ENCODE data around the gene KCND2. TPM values are rescaled to one million over a fixed set of nuclear protein-coding genes. Genes with fewer than 3 reads are reported as not detected.

The KCND2 gene
- total RNA-seq, 2 donors from 2014 or later = not detected

- no peak overlapping the region for H3K27ac Mint-ChIP-seq
- ATAC-seq = no peak
- no peaks in the 10 kb centered on the region for H3K36me3 Mint-ChIP-seq (ENCODE audit: low read depth)
- H3K27me3 Mint-ChIP-seq = no peaks in the 10 kb centered on the region
- no peaks in the 10 kb centered on the region for H3K9me3 ChIP-seq (ENCODE audit: control insufficient read depth, low read length, poor library complexity, severe bottlenecking)
- no peak for DNase-seq
- H3K4me1 Mint-ChIP-seq = no peaks in the 10 kb centered on the region
- no peak overlapping the region for H3K4me3 Mint-ChIP-seq
Observed at GRCh38 chr7:120452665-120453064, 179.7 kb downstream of the KCND2 start.

- no peaks in the 10 kb centered on the region for H3K9me3 ChIP-seq (ENCODE audit: control insufficient read depth, low read length, poor library complexity, severe bottlenecking)
- ATAC-seq (no peak), DNase-seq (no peak)
- Mint-ChIP-seq H3K4me3 (no peak overlapping the region), H3K4me1 (no peaks in the 10 kb centered on the region), H3K27me3 (no peaks in the 10 kb centered on the region), H3K36me3 (ENCODE audit: low read depth) (no peaks in the 10 kb centered on the region), H3K27ac (no peak overlapping the region)
Observed at GRCh38 chr7:120456699-120457098, 183.7 kb downstream of the KCND2 start.

GRCh38 chr7:120460949-120461348 lies 188.0 kb downstream of the KCND2 start:
- no peaks in the 10 kb centered on the region for H3K27me3 Mint-ChIP-seq
- H3K4me1 Mint-ChIP-seq = no peaks in the 10 kb centered on the region
- H3K4me3 Mint-ChIP-seq = no peak overlapping the region
- no peaks in the 10 kb centered on the region for H3K9me3 ChIP-seq (ENCODE audit: control insufficient read depth, low read length, poor library complexity, severe bottlenecking)
- DNase-seq = no peak
- H3K27ac Mint-ChIP-seq = no peak overlapping the region
- no peaks in the 10 kb centered on the region for H3K36me3 Mint-ChIP-seq (ENCODE audit: low read depth)
- no peak for ATAC-seq

- no peaks in the 10 kb centered on the region for H3K9me3 ChIP-seq (ENCODE audit: control insufficient read depth, low read length, poor library complexity, severe bottlenecking)
- Mint-ChIP-seq H3K4me3 (no peak overlapping the region), H3K4me1 (no peaks in the 10 kb centered on the region), H3K27ac (no peak overlapping the region), H3K36me3 (ENCODE audit: low read depth) (no peaks in the 10 kb centered on the region), H3K27me3 (no peaks in the 10 kb centered on the region)
- ATAC-seq (no peak), DNase-seq (no peak)
Observed at GRCh38 chr7:120462991-120463390, 190.0 kb downstream of the KCND2 start.

GRCh38 chr7:120464104-120464503 lies 191.1 kb downstream of the KCND2 start:
- Mint-ChIP-seq H3K27ac (no peak overlapping the region), H3K27me3 (no peaks in the 10 kb centered on the region), H3K36me3 (ENCODE audit: low read depth) (no peaks in the 10 kb centered on the region), H3K4me3 (no peak overlapping the region), H3K4me1 (no peaks in the 10 kb centered on the region)
- no peak for DNase-seq
- ATAC-seq = no peak
- no peaks in the 10 kb centered on the region for H3K9me3 ChIP-seq (ENCODE audit: control insufficient read depth, low read length, poor library complexity, severe bottlenecking)

- H3K36me3 Mint-ChIP-seq (ENCODE audit: low read depth) = no peaks in the 10 kb centered on the region
- DNase-seq = no peak
- ATAC-seq = no peak
Observed at GRCh38 chr7:120467676-120468075, 194.7 kb downstream of the KCND2 start.

GRCh38 chr7:120468611-120469010 lies 195.6 kb downstream of the KCND2 start:
- Mint-ChIP-seq H3K4me1 (no peaks in the 10 kb centered on the region), H3K27me3 (no peaks in the 10 kb centered on the region), H3K27ac (no peak overlapping the region), H3K36me3 (ENCODE audit: low read depth) (no peaks in the 10 kb centered on the region), H3K4me3 (no peak overlapping the region)
- ATAC-seq = no peak
- no peak for DNase-seq
- H3K9me3 ChIP-seq (ENCODE audit: control insufficient read depth, low read length, poor library complexity, severe bottlenecking) = no peaks in the 10 kb centered on the region

More at GRCh38 chr7:120467676-120468075, 194.7 kb downstream of the KCND2 start:
- Mint-ChIP-seq H3K27ac (no peak overlapping the region), H3K27me3 (no peaks in the 10 kb centered on the region), H3K4me3 (no peak overlapping the region), H3K4me1 (no peaks in the 10 kb centered on the region)
- H3K9me3 ChIP-seq (ENCODE audit: control insufficient read depth, low read length, poor library complexity, severe bottlenecking) = no peaks in the 10 kb centered on the region

GRCh38 chr7:120472892-120473291 lies 199.9 kb downstream of the KCND2 start:
- H3K36me3 Mint-ChIP-seq (ENCODE audit: low read depth) = no peaks in the 10 kb centered on the region
- H3K4me3 Mint-ChIP-seq = no peak overlapping the region
- no peak overlapping the region for H3K27ac Mint-ChIP-seq
- H3K4me1 Mint-ChIP-seq = no peaks in the 10 kb centered on the region
- no peak for DNase-seq
- H3K9me3 ChIP-seq (ENCODE audit: control insufficient read depth, low read length, poor library complexity, severe bottlenecking) = peaks cover 2% of the 10 kb centered on the region
- H3K27me3 Mint-ChIP-seq = no peaks in the 10 kb centered on the region
- no peak for ATAC-seq

- no peak overlapping the region for H3K4me3 Mint-ChIP-seq
- H3K36me3 Mint-ChIP-seq (ENCODE audit: low read depth) = no peaks in the 10 kb centered on the region
- DNase-seq = no peak
- no peak for ATAC-seq
- H3K9me3 ChIP-seq (ENCODE audit: control insufficient read depth, low read length, poor library complexity, severe bottlenecking) = peaks cover 2% of the 10 kb centered on the region
- no peak overlapping the region for H3K27ac Mint-ChIP-seq
- no peaks in the 10 kb centered on the region for H3K4me1 Mint-ChIP-seq
- H3K27me3 Mint-ChIP-seq = no peaks in the 10 kb centered on the region
Observed at GRCh38 chr7:120473352-120473751, 200.4 kb downstream of the KCND2 start.

GRCh38 chr7:120475994-120476393 lies 203.0 kb downstream of the KCND2 start:
- H3K4me3 Mint-ChIP-seq = no peak overlapping the region
- no peaks in the 10 kb centered on the region for H3K36me3 Mint-ChIP-seq (ENCODE audit: low read depth)
- H3K9me3 ChIP-seq (ENCODE audit: control insufficient read depth, low read length, poor library complexity, severe bottlenecking) = peaks cover 2% of the 10 kb centered on the region
- no peaks in the 10 kb centered on the region for H3K27me3 Mint-ChIP-seq
- H3K27ac Mint-ChIP-seq = no peak overlapping the region
- DNase-seq (no peak), ATAC-seq (no peak)
- no peaks in the 10 kb centered on the region for H3K4me1 Mint-ChIP-seq

GRCh38 chr7:120480472-120480871 lies 207.5 kb downstream of the KCND2 start:
- H3K27ac Mint-ChIP-seq = no peak overlapping the region
- H3K4me3 Mint-ChIP-seq = no peak overlapping the region
- no peaks in the 10 kb centered on the region for H3K27me3 Mint-ChIP-seq
- peaks cover 2% of the 10 kb centered on the region for H3K9me3 ChIP-seq (ENCODE audit: control insufficient read depth, low read length, poor library complexity, severe bottlenecking)
- DNase-seq = no peak
- no peak for ATAC-seq
- no peaks in the 10 kb centered on the region for H3K36me3 Mint-ChIP-seq (ENCODE audit: low read depth)
- no peaks in the 10 kb centered on the region for H3K4me1 Mint-ChIP-seq

- H3K36me3 Mint-ChIP-seq (ENCODE audit: low read depth) = no peaks in the 10 kb centered on the region
- no peaks in the 10 kb centered on the region for H3K4me1 Mint-ChIP-seq
- ATAC-seq (no peak), DNase-seq (no peak)
- H3K9me3 ChIP-seq (ENCODE audit: control insufficient read depth, low read length, poor library complexity, severe bottlenecking) = peaks cover 2% of the 10 kb centered on the region
- no peaks in the 10 kb centered on the region for H3K27me3 Mint-ChIP-seq
- no peak overlapping the region for H3K27ac Mint-ChIP-seq
- H3K4me3 Mint-ChIP-seq = no peak overlapping the region
Observed at GRCh38 chr7:120480930-120481329, 208.0 kb downstream of the KCND2 start.

- Mint-ChIP-seq H3K4me1 (no peaks in the 10 kb centered on the region), H3K27me3 (no peaks in the 10 kb centered on the region), H3K4me3 (no peak overlapping the region), H3K27ac (no peak overlapping the region), H3K36me3 (ENCODE audit: low read depth) (no peaks in the 10 kb centered on the region)
- DNase-seq (no peak), ATAC-seq (no peak)
- no peaks in the 10 kb centered on the region for H3K9me3 ChIP-seq (ENCODE audit: control insufficient read depth, low read length, poor library complexity, severe bottlenecking)
Observed at GRCh38 chr7:120486164-120486563, 213.2 kb downstream of the KCND2 start.

GRCh38 chr7:120502132-120502531 lies 229.2 kb downstream of the KCND2 start:
- no peaks in the 10 kb centered on the region for H3K9me3 ChIP-seq (ENCODE audit: control insufficient read depth, low read length, poor library complexity, severe bottlenecking)
- no peak overlapping the region for H3K27ac Mint-ChIP-seq
- H3K36me3 Mint-ChIP-seq (ENCODE audit: low read depth) = no peaks in the 10 kb centered on the region
- DNase-seq (no peak), ATAC-seq (no peak)
- no peaks in the 10 kb centered on the region for H3K27me3 Mint-ChIP-seq
- H3K4me1 Mint-ChIP-seq = no peaks in the 10 kb centered on the region
- H3K4me3 Mint-ChIP-seq = no peak overlapping the region

- DNase-seq = no peak
- H3K4me1 Mint-ChIP-seq = no peaks in the 10 kb centered on the region
- no peaks in the 10 kb centered on the region for H3K36me3 Mint-ChIP-seq (ENCODE audit: low read depth)
- H3K27ac Mint-ChIP-seq = no peak overlapping the region
- H3K27me3 Mint-ChIP-seq = no peaks in the 10 kb centered on the region
- no peak for ATAC-seq
- no peaks in the 10 kb centered on the region for H3K9me3 ChIP-seq (ENCODE audit: control insufficient read depth, low read length, poor library complexity, severe bottlenecking)
- H3K4me3 Mint-ChIP-seq = no peak overlapping the region
Observed at GRCh38 chr7:120502825-120503224, 229.8 kb downstream of the KCND2 start.
